Activated CD4-positive, alpha-beta T cell treated with anti-CD3 and anti-CD28 coated beads, Interleukin-2, amount 50 U/mL, for 24 hours (primary cell): ENCODE results near the gene INSYN2B.

Experiments used
- DNase-seq, 2 donors: peaks; one replicate each; pipeline ENCODE4 v3.0.0-alpha.2; 2020; ENCODE audit warnings: low read depth in 1 of 2, low spot score in 1 of 2

INSYN2B gene

DNA sequence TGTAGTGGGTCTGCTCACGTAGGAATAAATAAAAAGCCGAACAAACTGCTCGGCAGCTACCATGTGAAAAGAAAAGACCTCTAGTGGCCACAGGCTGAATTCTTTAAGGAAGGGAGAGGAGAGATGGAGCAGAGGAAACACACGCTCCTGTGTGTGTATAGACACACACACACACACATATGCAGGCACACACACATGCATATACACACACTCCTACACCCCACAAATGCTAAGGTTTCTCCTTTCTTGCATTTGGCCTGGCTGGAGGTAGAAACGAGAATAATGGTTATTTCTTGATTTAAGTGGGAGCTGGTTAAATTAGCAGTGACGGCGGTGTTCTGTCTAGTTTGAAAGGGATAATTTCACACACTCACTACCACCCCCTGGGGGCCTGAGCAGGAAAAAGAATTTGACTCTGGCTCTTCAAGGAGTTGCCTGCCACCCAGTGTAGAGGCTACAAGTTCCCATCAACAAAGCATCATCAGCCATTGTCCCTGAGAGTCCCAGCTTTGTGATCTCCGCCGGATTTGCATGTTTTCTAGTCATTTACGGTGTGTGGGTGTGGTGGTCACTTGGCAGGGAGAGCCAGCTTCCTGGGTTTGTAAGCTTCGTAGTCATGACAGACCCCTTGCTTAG is at the start of gene INSYN2B:
Gene INSYN2B, minus strand, starts transcription at position 78 of the 636 bp plus-strand sequence. CDS start 96,597 bp downstream, outside the sequence.
- DNase-seq: no peak

DNA sequence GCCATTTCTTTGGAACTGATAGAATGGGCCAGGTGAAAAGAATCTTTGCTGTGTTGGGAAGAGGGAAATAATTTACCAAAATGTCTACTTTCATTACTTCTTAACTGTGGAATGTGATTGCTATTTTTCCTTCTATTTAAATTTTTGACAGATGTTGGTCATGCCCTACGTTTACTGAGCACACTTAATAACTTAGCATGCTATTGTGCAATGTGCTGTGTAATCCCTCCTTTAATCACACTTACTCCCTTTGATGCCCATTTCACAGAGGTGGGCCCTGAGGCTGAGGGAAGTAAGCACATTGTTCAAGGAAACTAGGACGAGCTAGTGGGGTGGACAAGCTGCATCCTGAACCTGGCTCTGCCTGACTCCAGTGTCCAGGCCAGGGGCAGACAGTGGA is 47.8 kb upstream of the INSYN2B start:
- no peak for DNase-seq

DNA sequence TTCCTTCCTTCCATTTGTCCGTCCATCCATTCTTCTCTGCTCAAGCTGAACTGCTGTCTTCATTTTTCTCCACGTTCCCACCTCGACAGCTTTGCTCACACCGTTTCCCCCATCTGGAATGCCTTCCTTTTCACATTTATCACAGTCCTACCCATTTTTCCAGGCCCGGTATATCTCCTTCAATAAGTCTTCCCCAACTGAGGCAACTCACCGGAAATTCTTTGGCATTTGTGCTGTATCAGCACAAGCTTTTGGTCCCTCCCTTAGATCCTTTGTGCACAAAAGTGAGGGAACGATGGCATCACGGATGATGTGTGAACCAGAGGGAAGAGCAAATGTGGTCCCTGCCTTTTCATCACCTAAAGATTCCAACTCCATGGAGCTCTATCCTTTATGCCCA is 45.6 kb upstream of the INSYN2B start:
- no peak for DNase-seq

DNA sequence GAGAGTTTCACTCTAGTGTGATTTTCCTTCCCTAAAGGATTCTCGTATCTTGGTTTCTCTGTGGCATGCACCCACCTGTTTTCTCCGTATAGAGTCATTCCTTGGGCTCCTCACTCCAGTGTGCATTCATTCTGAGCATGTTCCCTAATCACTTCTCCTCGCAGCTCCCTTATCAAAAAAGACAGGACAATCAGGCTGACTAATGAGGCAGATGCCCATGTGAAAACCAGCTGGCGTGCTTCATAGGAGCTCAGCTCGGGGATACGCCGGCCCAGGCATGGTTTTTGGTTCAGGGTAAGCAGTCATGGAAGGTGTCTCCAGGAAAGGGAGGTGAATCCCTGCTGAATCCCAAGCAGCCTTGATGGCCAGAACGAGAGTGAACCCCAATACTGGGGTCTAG is 41.2 kb upstream of the INSYN2B start:
- DNase-seq: no peak

DNA sequence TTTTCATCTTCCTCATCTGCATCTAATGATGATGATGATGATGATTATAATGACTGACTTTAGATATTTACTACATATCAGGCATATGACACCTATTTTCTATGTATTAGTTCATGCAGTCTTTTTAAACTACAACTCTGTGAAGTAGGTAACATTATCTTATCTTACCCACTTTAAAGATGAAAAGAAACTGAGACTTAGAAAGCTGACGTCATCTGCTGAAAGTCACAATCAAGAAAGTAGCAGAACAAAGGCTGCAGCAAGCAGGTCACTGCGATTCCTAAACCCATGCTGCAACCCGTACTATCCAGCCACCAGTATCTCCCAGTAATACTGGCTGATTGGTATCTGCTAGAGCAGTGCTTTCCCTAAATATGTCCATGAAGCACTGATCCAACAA is 40.1 kb upstream of the INSYN2B start:
- DNase-seq: no peak

DNA sequence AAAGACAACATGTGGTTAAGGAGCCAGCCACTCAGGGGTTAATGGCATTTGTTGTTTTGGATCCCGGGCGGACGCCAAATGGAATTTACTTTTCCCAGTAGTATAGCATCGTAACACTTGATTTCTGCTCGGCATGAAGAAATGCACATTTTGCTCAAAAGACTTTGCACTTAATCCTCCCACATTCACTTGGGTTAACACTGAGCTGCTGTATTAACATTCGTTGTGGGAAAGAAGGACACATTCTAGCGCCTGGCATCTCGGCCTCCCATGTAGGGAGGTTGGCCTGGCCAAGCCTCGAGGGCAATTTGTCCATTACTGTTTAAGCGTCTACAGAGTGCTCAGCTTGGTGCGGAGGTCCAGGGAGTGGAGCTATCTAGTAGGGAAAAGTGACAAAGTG is 32.3 kb upstream of the INSYN2B start:
- no peak for DNase-seq

DNA sequence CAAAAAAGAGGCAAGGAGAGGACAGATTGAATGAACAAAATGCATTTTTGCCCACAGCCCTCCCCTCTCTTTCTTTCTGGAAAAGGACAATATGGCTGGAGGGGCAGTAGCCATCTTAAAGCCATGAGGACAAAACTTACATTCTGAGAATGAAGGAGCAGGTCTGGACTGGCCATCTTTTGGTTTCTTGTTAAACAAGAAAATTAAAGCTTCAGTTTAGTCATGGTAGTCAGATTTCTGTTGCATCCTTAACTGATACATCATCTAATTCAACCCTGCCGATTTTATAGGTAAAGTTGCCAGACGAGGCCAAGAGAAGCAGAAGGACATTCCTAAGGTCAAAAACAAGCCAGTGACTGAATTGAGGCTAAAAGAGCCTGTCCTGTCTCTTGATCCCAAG is 31.5 kb upstream of the INSYN2B start:
- DNase-seq: no peak

DNA sequence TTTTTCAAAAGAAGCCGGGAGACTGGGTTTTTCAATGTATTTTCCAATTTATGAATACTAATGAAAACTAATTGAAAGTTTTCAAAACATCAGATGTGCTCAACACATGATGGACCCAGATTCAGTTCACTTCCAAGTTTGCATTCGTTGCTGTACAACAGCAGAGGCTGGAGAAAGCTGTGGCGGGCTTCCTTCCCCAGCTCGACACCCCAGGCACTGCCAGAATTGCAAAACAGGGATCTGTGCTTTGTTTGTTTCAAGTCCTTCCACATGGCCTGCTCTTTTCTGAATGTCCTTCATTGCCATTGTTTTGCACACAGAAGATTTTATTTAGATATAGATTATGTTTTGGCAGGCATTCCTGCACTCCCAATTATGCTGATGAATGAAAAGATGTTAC is 30.3 kb upstream of the INSYN2B start:
- no peak for DNase-seq

DNA sequence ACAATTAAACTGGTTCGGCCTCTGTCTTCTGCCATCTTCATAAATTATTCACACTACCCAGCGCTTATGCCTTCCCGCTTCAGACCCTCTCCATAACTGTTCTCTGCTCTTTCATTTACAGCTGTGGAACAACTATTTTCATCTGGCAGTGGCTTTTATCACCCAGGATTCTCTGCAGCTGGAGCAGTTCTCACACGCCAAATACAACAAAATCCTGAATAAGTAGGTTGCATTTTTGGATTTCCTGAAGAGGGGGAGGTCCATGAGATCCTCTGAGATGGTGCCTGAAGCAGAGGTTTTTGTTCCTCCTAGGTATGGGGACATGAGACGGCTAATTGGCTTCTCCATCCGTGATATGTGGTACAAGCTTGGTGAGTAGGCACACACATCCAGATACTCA is 28.1 kb upstream of the INSYN2B start:
- DNase-seq: no peak

DNA sequence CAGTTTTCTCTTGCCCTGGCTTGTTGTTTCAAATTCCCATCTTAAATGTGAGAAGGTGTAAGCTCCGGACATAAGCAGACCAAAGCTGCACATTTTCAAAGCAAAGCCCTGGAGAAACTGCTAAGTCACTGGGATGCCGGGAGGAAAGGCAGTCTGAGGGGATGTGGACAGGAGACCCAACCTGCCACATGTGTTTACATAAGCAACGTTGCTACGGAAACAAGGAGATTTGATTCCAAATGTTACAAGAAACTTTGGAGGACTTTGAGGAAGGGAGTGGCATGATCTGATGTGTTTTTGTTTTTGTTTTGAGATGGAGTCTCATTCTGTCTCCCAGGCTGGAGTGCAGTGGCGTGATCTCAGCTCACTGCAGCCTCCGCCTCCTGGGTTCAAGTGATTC is 25.7 kb upstream of the INSYN2B start:
- DNase-seq: no peak

DNA sequence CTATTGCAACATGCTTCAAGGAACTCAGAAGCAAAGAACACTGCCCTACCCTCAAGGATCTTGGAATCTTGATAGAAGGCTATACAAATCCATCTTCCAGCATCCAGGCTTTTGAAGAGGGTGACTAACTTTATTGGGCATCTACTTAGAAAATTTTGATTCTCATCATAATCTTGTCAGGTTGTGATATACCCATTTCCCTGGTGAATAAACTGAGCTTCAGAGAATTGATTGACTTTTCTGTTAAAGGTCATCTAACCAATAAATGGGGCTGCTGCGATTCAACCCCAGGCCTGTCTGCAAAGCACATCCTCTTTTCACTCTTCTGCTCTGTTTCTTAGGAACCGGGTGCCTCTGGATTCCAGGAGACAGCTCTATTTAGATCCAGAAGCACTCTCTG is 19.9 kb upstream of the INSYN2B start:
- DNase-seq: no peak

DNA sequence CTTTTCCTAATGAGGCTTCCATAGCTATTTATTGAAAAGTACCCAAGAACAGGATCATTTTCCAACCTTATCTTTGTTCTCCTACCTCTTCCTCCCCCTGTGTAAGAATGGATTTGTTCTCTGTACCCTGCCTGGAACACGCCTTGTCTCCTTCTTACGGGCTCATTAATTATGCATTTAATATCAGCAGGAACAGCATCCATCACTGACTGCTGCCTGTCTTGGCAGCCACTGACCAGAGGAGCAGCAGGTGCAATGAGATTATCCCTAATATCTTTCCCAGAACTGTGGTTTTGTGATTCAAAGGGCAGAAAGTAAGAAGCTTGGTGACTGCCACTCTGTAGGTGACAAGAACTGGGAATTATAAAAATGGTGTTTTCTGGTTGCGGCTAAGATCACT is 19.3 kb upstream of the INSYN2B start:
- no peak for DNase-seq

DNA sequence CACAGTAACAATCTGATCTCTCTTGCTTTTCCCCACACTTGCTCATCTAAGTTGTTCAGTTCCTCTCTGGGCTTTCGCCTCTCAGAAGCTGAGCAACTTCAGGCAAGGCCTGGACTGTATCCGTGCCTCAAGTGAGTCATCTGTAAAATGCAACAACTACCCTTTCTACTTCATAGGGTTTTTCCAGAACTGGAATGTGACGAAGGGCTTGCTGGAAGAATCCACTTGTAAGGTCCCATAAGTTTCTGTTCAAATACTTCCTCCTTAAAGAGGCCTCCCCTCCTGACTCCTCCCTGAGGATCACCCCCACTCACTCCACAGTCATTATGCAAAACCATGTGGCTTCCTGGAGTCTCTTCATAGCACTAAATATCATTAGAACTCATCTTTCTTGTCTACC is 17.5 kb upstream of the INSYN2B start:
- DNase-seq: no peak

DNA sequence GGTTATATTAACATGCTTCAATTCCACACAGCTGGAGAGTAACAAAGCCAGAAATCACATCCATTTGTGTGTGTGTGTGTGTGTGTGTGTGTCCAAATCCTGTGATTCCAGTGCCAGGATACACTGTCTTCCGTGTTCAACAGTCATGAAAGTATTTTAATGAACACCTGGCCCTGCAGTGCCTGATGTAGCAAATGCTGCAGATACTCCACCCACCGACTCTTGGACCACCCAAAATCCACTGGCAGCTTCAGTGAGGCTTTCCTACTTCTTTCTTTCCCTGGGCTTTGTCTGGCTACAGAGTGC is 13.1 kb upstream of the INSYN2B start:
- no peak for DNase-seq

DNA sequence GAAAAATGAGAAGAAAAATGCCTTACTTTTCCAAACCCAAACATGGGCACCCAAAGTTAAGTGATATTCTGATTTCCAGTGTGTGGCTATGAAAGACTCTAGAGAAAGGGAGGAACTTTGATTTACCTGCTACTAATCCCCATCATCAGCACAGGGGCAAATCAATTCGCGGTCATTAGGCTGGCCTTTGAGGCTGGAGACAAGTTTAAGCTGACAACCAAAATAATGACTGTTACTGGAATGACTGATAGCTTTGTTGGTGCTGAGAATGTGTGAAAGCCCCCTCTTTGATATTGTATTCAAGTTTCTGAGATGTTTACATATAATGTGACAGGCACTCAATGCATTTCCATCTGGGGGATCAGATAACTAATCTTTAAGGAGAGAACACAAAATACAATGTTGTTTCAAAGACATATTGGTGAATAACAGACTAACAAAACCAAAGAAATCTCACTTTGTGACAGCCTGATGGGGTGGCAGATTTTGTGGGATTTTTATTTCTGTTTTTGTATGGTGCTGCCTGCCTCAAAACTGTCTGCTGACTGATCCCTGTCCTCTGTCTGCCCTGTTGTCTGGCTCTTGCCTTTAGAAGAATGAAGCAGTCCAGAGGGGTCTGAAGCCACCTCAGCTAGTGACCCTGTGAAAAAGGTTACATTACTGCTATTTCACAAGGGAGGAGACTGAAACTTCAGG is 12.6 kb upstream of the INSYN2B start:
- no peak for DNase-seq

DNA sequence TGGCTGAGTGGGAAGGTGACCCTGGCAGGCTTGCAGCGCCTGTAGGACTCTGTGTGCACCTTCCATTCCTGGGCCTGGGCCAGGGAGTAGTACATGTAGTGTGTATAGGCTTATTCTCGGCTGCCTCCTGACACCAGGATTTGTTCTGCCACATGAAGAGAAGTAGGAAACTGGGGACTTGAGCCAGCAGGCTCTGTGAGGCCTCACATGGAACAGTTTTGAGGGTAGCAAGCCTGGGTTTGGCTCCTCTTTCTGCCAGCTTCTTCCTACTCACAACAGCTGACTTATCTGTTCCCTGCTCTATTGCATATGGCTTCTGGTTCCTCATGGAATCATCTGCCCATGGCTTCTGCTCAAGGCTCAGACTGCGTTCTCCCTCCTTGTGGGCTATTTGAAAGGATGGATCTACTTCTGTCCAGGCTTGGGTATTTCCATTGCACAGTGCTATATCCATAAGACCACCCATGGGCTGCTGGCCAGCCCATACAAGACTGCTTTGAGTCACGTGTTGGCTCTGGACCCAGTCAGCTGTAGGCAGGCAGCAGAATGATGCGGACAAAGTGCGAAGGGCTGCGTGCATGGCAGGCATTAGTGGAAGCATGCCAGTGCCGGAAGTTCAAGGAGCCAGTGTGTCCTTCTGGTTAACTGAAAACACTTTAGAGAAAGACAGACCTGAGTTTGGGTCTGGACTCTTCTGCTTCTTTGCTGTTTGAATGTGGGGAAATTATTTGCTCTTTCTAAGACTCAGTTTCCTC is 11.0 kb upstream of the INSYN2B start:
- no peak for DNase-seq

DNA sequence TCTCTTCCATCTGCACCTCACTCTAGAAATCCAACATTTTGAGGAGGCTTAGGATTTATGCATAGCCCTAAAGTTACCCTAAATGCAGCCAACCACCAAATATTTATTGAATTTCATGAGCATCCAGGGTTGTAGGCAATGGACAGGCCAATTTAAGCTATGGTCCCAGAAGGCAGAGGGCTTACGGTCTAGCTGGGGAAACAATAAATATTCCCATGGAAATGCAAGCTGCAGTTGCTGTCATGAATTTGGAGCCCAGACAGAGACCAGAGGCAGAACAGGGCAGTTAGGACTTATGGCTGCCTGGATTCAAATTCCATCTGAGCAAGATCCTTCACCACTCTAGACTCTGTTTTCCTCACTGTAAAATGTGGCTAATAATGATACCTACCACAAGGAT is 9.1 kb upstream of the INSYN2B start:
- no peak for DNase-seq

DNA sequence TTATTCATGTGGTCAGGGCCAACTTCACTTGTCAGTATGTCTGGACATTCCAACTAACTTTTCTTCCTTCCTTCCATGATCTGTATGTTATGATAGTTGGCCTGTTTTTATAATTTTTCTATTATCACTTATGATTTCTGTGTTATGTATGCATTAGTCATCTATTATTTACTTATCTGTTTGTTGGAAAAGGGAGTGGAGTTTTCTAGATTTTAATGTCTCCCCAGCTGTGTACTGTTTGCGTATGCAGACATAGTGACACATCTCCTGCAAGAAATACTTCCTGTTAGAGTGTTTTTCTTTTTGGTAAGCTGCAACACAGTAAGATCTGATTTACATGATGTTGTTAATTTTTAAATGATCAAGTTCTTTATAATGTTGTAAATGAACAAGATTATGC is 8.7 kb upstream of the INSYN2B start:
- no peak for DNase-seq

DNA sequence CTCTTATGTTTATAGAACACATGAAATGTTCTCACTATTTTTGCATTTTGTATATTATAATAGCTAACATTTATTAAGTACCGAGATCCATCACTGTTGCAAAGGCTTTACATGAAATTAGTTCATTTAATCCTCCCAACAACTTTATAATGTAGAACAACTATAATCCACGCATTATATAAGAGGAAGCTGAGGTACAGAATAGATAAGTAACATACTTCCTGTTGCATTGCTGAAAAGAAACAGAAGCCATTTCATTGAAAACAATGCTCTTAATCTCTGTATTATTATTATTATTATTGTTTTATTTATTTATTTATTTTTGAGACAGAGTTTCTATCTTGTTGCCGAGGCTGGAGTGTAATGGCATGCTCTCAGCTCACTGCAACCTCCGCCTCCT is 7.9 kb upstream of the INSYN2B start:
- no peak for DNase-seq

DNA sequence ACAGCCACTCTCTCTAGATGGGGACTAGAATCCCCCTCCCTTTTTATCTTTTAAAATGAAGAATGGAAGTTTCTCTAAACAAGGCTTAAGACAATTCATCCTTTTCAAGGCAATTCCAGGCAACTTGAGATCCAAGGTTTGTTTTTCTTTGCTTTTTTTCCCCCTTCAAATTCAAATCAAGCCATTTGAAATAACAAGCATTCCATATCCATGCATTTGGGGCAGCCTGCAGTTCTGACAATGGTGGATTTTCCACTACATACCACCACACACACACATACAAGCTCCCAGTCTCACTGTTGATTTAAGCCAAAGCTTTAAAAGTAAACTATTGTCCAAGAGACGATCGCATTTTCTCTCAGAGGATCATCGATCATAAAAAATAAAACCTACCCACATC is 424 bp downstream of the INSYN2B start:
- no peak for DNase-seq

DNA sequence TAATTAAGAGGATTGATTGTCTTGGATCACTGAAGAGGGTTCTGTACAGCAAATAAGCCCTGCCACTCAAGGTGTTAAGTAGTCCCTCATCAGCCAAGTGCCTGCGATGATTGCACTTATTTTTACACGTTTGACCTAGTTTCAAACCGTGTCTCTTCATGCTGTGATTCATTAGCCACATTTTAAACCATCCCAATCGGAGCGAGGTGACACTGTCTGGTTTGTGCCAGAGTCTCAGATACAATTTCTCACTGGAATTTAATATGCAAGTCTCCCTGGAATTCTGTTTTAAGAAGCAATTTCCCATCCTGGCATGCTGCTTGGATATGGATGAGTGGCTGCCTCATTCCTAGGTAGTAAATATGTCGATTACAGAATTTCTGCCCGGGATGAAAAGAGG is 1.6 kb downstream of the INSYN2B start:
- DNase-seq: no peak

DNA sequence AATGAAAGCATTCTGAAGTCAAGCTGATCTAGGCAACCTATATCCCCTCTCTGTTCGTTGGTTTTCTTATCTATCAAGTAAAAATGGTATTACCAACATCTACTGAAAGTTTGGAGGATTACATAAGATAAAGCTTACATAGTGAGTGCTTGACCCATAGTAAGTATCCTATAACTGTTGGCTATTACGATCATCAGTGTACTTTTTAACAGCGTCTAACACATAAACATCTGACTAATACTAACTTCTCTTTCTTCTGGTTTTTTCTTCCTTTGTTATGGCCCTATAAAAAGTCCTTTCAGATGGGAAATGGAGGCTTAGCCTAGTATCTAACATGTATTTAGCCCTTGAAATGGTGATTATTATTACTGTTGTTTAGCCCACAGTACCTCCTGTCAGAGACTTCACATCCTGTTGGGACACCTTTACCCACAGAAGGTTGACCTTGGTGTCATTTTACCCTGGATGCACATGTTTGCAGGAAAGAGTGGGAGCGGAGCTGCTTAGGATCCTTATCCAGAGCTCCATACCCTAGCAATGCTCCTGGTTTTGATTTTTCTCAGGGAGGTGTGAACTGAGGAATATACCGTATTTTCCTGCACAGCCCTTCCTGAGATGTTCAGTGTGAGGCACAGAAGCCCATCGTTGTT is 6.0 kb downstream of the INSYN2B start:
- DNase-seq: no peak
